ENCODE measurements around the gene KIF5A. TPM values are rescaled to one million over a fixed set of nuclear protein-coding genes. Genes with fewer than 3 reads are reported as not detected.

KIF5A gene
- total and polyA plus RNA-seq, 2 donors (not counting 1 experiment from before 2014, with no cell fraction given) = 0.09 to 0.67 TPM

DNA sequence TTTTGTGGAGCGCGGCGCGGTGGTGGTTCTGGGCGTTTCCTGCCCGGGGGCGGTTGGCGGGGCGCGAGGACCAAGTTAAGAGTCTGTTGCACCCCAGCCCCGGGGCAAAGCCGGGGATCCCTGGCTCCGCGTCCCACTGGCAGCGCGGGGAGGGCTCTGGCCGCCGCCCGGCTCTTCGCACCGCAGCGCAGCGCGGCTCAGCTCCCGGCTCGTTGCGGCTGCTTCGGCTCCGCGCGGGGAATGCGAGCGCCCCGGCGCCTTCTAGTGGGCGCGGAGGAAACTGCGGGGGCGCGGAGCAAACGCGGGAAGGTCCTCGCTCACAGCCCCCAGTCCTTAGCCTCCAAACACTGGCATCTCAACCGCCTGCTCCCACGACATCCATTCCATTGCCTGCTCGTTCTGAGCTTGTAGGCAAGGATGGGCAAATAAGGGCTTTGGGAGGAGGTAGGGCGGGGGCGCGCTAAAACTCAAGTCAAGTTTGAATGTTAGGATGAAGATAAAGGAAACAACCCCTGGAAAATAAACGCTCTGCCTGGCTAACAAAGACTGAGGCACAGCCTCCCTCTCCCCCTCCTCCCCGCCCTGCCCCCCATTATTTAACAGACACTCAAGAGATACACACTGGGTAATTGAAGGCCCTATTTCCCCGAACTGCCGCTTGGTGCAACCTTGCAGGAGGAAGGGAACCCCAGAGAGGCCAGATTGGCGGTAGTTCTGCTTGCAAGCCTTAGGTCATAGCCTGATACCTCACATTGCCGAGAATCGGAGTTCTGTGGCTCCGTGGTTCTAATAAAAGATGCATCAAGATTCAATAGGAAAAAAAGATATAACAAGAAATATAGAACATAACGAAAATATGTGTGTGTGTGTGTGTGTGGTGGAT is 83.4 kb downstream of the KIF5A start, which contains the start of gene B4GALNT1:
B4GALNT1 (minus strand) TSS at position 244 of the 883 bp plus-strand sequence. CDS start 1,069 bp downstream, outside the sequence.
- Mint-ChIP-seq H3K9me3 (ENCODE audit: insufficient read depth) (no peaks in the 10 kb centered on the region), H3K4me3 (peak within 1 kb of the TSS; percentile 77), H3K27ac (no peak within 1 kb of the TSS), H3K27me3 (peaks cover 49% of the 10 kb centered on the region), H3K4me1 (peaks cover 15% of the 10 kb centered on the region)
- intact Hi-C loops (cut with micrococcal nuclease) = loop anchor here (1.0 to 5.0 kb wide), 4 partner anchors 18 to 109 kb away; partner anchors contain the start of gene OS9
- peaks cover 0 to 4% (median 0%) of the 10 kb centered on the region in 3 donors for H3K9me3 ChIP-seq (ENCODE audit: control extremely low read depth in 1 of 3, control insufficient read depth in 2 of 3, insufficient read depth in 1 of 3, low read length in 2 of 3)
- peak within 1 kb of the TSS in 4 of 5 experiments; percentile 40 to 75 (median 56) for H3K4me3 ChIP-seq (ENCODE audit: control extremely low read depth in 1 of 5, extremely low read depth in 1 of 5, insufficient read depth in 1 of 5, low read depth in 2 of 5, low read length in 4 of 5)
- H4K20me1 ChIP-seq (ENCODE audit: control insufficient read depth, insufficient read depth, low read length, poor library complexity, severe bottlenecking) = no peaks in the 10 kb centered on the region
- DNase-seq (peak; percentile 82), ATAC-seq (ENCODE audit: low read depth) (peak; percentile 97)
- ChIA-PET CTCF (interaction anchor here (0.7 to 2.3 kb wide), 15 partner anchors 8 to 174 kb away, joined by 3 to 20 read pairs (median 4); partner anchors contain the start of genes DDIT3, OS9 and PIP4K2C), POLR2A (interaction anchor here (0.6 kb wide), 1 partner anchor 1125 kb away, joined by 6 read pairs; no protein-coding TSS in a partner anchor)
- H3K9ac ChIP-seq (ENCODE audit: low read length) = peak within 1 kb of the TSS; percentile 75
- H3K79me2 ChIP-seq (ENCODE audit: control insufficient read depth, insufficient read depth, low read length) = no peaks in the 10 kb centered on the region
- H3K27ac ChIP-seq (ENCODE audit: low read length in 2 of 2) = no peak within 1 kb of the TSS
- H3K36me3 ChIP-seq (replicated peaks in 1 of 2; ENCODE audit: control extremely low read depth in 1 of 2, control insufficient read depth in 1 of 2, extremely low read depth in 1 of 2, insufficient read depth in 2 of 2, low read length in 1 of 2) = no peaks in the 10 kb centered on the region
- peak within 1 kb of the TSS; percentile 99 for H3K4me2 ChIP-seq (replicated peaks; ENCODE audit: low read depth, low read length, poor library complexity, severe bottlenecking)
- no peak for TF ChIP-seq EZH2 (IDR thresholded peaks at IDR 0.05; ENCODE audit: borderline replicate concordance, insufficient read depth, low read depth, low read length, poor library complexity, severe bottlenecking)
- TF ChIP-seq, protein P1, sequence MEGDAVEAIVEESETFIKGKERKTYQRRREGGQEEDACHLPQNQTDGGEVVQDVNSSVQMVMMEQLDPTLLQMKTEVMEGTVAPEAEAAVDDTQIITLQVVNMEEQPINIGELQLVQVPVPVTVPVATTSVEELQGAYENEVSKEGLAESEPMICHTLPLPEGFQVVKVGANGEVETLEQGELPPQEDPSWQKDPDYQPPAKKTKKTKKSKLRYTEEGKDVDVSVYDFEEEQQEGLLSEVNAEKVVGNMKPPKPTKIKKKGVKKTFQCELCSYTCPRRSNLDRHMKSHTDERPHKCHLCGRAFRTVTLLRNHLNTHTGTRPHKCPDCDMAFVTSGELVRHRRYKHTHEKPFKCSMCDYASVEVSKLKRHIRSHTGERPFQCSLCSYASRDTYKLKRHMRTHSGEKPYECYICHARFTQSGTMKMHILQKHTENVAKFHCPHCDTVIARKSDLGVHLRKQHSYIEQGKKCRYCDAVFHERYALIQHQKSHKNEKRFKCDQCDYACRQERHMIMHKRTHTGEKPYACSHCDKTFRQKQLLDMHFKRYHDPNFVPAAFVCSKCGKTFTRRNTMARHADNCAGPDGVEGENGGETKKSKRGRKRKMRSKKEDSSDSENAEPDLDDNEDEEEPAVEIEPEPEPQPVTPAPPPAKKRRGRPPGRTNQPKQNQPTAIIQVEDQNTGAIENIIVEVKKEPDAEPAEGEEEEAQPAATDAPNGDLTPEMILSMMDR (IDR thresholded peaks at IDR 0.05) = peak; percentile 98
- H3K4me1 ChIP-seq (ENCODE audit: control insufficient read depth in 2 of 2, insufficient read depth in 2 of 2, low read length in 2 of 2) = peaks cover 17 to 21% of the 10 kb centered on the region in 2 donors
- peak within 1 kb of the TSS; percentile 80 for H2AFZ ChIP-seq (ENCODE audit: insufficient read depth, low read depth, low read length, poor library complexity, severe bottlenecking)
- peaks cover 0 to 65% (median 40%) of the 10 kb centered on the region in 4 experiments for H3K27me3 ChIP-seq (replicated peaks in 1 of 4; ENCODE audit: control extremely low read depth in 1 of 4, control insufficient read depth in 3 of 4, insufficient read depth in 4 of 4, low read length in 3 of 4)
- whole genome bisulfite sequencing (ENCODE audit: insufficient coverage) = under 1% methylated on average over 47 of the region's 58 CpGs

Small RNAs within 50 kb of the gene (small RNA-seq; reads per million reads assigned to genes)
- not detected for gene MIR616 (ENCODE audit: insufficient read length, low read depth, low replicate concordance)

Other genes starting within 250 kb of the KIF5A start
- gene R3HDM2, start 119.0 kb upstream of the KIF5A start, total RNA-seq = 129 TPM in 2 replicates
- gene R3HDM2, start 119.0 kb upstream of the KIF5A start, polyA plus RNA-seq = 87.1 and 104 TPM in 2 replicates
- 0.17 TPM in 1 of 2 replicates, not detected in the other for gene INHBC, start 115.3 kb upstream of the KIF5A start, total RNA-seq
- 0.13 and 0.31 TPM in 2 replicates for gene INHBC, start 115.3 kb upstream of the KIF5A start, polyA plus RNA-seq
- gene INHBE, start 94.7 kb upstream of the KIF5A start, total RNA-seq = not detected in 2 replicates
- not detected in 2 replicates for gene INHBE, start 94.7 kb upstream of the KIF5A start, polyA plus RNA-seq
- 3.9 and 4.1 TPM in 2 replicates for gene GLI1, start 90.3 kb upstream of the KIF5A start, total RNA-seq
- 5.4 and 8.0 TPM in 2 replicates for gene GLI1, start 90.3 kb upstream of the KIF5A start, polyA plus RNA-seq
- 154 and 161 TPM in 2 replicates for gene ARHGAP9, start 70.2 kb upstream of the KIF5A start, total RNA-seq
- 320 and 390 TPM in 2 replicates for gene ARHGAP9, start 70.2 kb upstream of the KIF5A start, polyA plus RNA-seq
- gene MARS1, start 62.0 kb upstream of the KIF5A start, total RNA-seq = 183 and 193 TPM in 2 replicates
- 158 and 234 TPM in 2 replicates for gene MARS1, start 62.0 kb upstream of the KIF5A start, polyA plus RNA-seq
- gene DDIT3, start 29.5 kb upstream of the KIF5A start, total RNA-seq = 35.6 and 39.5 TPM in 2 replicates
- gene DDIT3, start 29.5 kb upstream of the KIF5A start, polyA plus RNA-seq = 159 and 306 TPM in 2 replicates
- gene MBD6, start 27.2 kb upstream of the KIF5A start, total RNA-seq = 121 TPM in 2 replicates
- 22.8 and 39.4 TPM in 2 replicates for gene MBD6, start 27.2 kb upstream of the KIF5A start, polyA plus RNA-seq
- gene DCTN2, start 2.9 kb upstream of the KIF5A start, total RNA-seq = 94.3 and 97.6 TPM in 2 replicates
- 59.4 and 74.4 TPM in 2 replicates for gene DCTN2, start 2.9 kb upstream of the KIF5A start, polyA plus RNA-seq
- gene PIP4K2C, start 41.1 kb downstream of the KIF5A start, total RNA-seq = 20.1 and 24.7 TPM in 2 replicates
- gene PIP4K2C, start 41.1 kb downstream of the KIF5A start, polyA plus RNA-seq = 21.3 and 21.7 TPM in 2 replicates
- gene DTX3, start 54.8 kb downstream of the KIF5A start, total RNA-seq = 3.5 and 4.0 TPM in 2 replicates
- 7.3 and 9.0 TPM in 2 replicates for gene DTX3, start 54.8 kb downstream of the KIF5A start, polyA plus RNA-seq
- gene ARHGEF25, start 61.4 kb downstream of the KIF5A start, total RNA-seq = 0.15 TPM in 1 of 2 replicates, not detected in the other
- 0.12 TPM in 2 replicates for gene ARHGEF25, start 61.4 kb downstream of the KIF5A start, polyA plus RNA-seq
- 0.22 TPM in 1 of 2 replicates, not detected in the other for gene B4GALNT1, start 83.2 kb downstream of the KIF5A start, total RNA-seq
- 0.04 and 0.12 TPM in 2 replicates for gene B4GALNT1, start 83.2 kb downstream of the KIF5A start, polyA plus RNA-seq
- 182 and 200 TPM in 2 replicates for gene OS9, start 144.1 kb downstream of the KIF5A start, total RNA-seq
- 234 and 294 TPM in 2 replicates for gene OS9, start 144.1 kb downstream of the KIF5A start, polyA plus RNA-seq
- 27.0 and 27.6 TPM in 2 replicates for gene AGAP2, start 188.7 kb downstream of the KIF5A start, total RNA-seq
- 17.1 and 22.2 TPM in 2 replicates for gene AGAP2, start 188.7 kb downstream of the KIF5A start, polyA plus RNA-seq
- gene TSPAN31, start 195.0 kb downstream of the KIF5A start, total RNA-seq = 29.6 and 33.5 TPM in 2 replicates
- gene TSPAN31, start 195.0 kb downstream of the KIF5A start, polyA plus RNA-seq = 24.0 and 26.8 TPM in 2 replicates
- 43.1 and 44.6 TPM in 2 replicates for gene CDK4, start 202.3 kb downstream of the KIF5A start, total RNA-seq
- gene CDK4, start 202.3 kb downstream of the KIF5A start, polyA plus RNA-seq = 21.5 and 34.8 TPM in 2 replicates
- gene MARCHF9, start 205.1 kb downstream of the KIF5A start, total RNA-seq = 81.4 and 83.1 TPM in 2 replicates
- 120 and 128 TPM in 2 replicates for gene MARCHF9, start 205.1 kb downstream of the KIF5A start, polyA plus RNA-seq
- 0.79 and 1.1 TPM in 2 replicates for gene CYP27B1, start 217.0 kb downstream of the KIF5A start, total RNA-seq
- gene CYP27B1, start 217.0 kb downstream of the KIF5A start, polyA plus RNA-seq = 0.66 and 2.1 TPM in 2 replicates
- 8.5 and 9.2 TPM in 2 replicates for gene METTL1, start 222.1 kb downstream of the KIF5A start, total RNA-seq
- 9.1 and 9.6 TPM in 2 replicates for gene METTL1, start 222.1 kb downstream of the KIF5A start, polyA plus RNA-seq
- gene EEF1AKMT3, start 222.6 kb downstream of the KIF5A start, total RNA-seq = 1.3 and 2.6 TPM in 2 replicates
- gene EEF1AKMT3, start 222.6 kb downstream of the KIF5A start, polyA plus RNA-seq = 0.89 and 1.0 TPM in 2 replicates
- 20.6 and 20.9 TPM in 2 replicates for gene TSFM, start 232.7 kb downstream of the KIF5A start, total RNA-seq
- gene TSFM, start 232.7 kb downstream of the KIF5A start, polyA plus RNA-seq = 3.9 and 5.6 TPM in 2 replicates